PC-9 (cell line): ENCODE measurements around the gene SSR1. TPM values are rescaled to one million over a fixed set of nuclear protein-coding genes. Genes with fewer than 3 reads are reported as not detected.

Source experiments
- BruUV-seq: library from RNA; stranded (reverse); fragments of 400-500 nt; replicated peaks from 2 replicates; lab custom pipeline; 2021; lab: Mats Ljungman, UMichigan
- CTCF ChIA-PET: fragments of 300-600 bp; sonication (Branson Sonifier 250); formaldehyde crosslinking; loops from one replicate; lab custom pipeline; 2022; ENCODE audit warnings: antibody characterized with exemption; lab: Charles Lee
- POLR2A ChIA-PET: fragments of 300-600 bp; sonication (Branson Sonifier 250); formaldehyde crosslinking; loops from one replicate; lab custom pipeline; 2022; ENCODE audit warnings: antibody characterized with exemption; ENCODE audit not compliant: unreplicated experiment; lab: Charles Lee
- DNase-seq, 2 experiments: peaks; one replicate each; pipeline versions ENCODE4 v3.0.0 to v3.0.0-alpha.2; 2015 to 2022; ENCODE audit warnings: mixed read lengths in 1 of 2
- H2AFZ ChIP-seq: fragments of 200-600 bp; sonication (generic); 2 replicates; pipeline ENCODE4 v1.8.1; 2017; ENCODE audit warnings: antibody characterized with exemption
- H3F3A ChIP-seq: fragments of 200-600 bp; sonication (generic); 2 replicates; pipeline ENCODE4 v1.8.1; 2017; ENCODE audit warnings: antibody characterized with exemption, mild to moderate bottlenecking, low read depth; ENCODE audit not compliant: insufficient read depth
- H3K27ac ChIP-seq: fragments of 200-600 bp; sonication (generic); 2 replicates; pipeline ENCODE4 v1.6.1; 2016; ENCODE audit warnings: mixed run types
- H3K27me3 ChIP-seq: fragments of 200-600 bp; sonication (generic); 2 replicates; pipeline ENCODE4 v1.6.1; 2016; ENCODE audit warnings: low read depth, mixed run types; ENCODE audit not compliant: insufficient read depth
- H3K36me3 ChIP-seq: fragments of 200-600 bp; sonication (generic); 2 replicates; pipeline ENCODE4 v1.6.1; 2016; ENCODE audit warnings: low read depth, mixed run types
- H3K4me1 ChIP-seq: fragments of 200-600 bp; sonication (generic); replicated peaks from 2 replicates; pipeline ENCODE4 v1.6.1; 2016; ENCODE audit warnings: mixed run types; ENCODE audit not compliant: insufficient read depth
- H3K4me2 ChIP-seq: fragments of 200-600 bp; sonication (generic); 2 replicates; pipeline ENCODE4 v1.6.1; 2017; ENCODE audit warnings: mixed run types
- H3K4me3 ChIP-seq: fragments of 200-600 bp; sonication (generic); 2 replicates; pipeline ENCODE4 v1.6.1; 2016; ENCODE audit warnings: mixed run types
- H3K79me2 ChIP-seq: fragments of 200-600 bp; sonication (generic); 2 replicates; pipeline ENCODE4 v1.6.1; 2017; ENCODE audit warnings: low read depth, mixed run types
- H3K9me2 ChIP-seq: fragments of 200-600 bp; sonication (generic); 2 replicates; pipeline ENCODE4 v1.8.1; 2017; ENCODE audit warnings: mild to moderate bottlenecking; ENCODE audit not compliant: insufficient read depth
- H3K9me3 ChIP-seq: fragments of 200-600 bp; sonication (generic); 2 replicates; pipeline ENCODE4 v1.8.1; 2016; ENCODE audit warnings: low read depth; ENCODE audit not compliant: insufficient read depth
- H4K20me1 ChIP-seq: fragments of 200-600 bp; sonication (generic); 2 replicates; pipeline ENCODE4 v1.8.1; 2017; ENCODE audit not compliant: insufficient read depth
- EZH2 ChIP-seq: fragments of 200-600 bp; sonication (generic); IDR thresholded peaks from 2 replicates; pipeline ENCODE4 v1.8.0; 2017; ENCODE audit warnings: antibody characterized with exemption, low read depth
- intact Hi-C: fragments of 100-400 bp; cut with micrococcal nuclease; formaldehyde crosslinking; loops from one replicate; pipeline ENCODE4 v1.10.0; 2022; ENCODE audit not compliant: unreplicated experiment
- total RNA-seq: library from RNA; stranded (reverse); gene quantifications from 2 replicates; pipeline ENCODE4 v1.2.3, GENCODE V29; 2021
- TF ChIP-seq, protein P1 (sequence below): fragments of 200-600 bp; sonication (generic); conservative IDR thresholded peaks from 2 replicates; pipeline ENCODE4 v1.6.1; 2017; ENCODE audit warnings: mixed run types, antibody characterized with exemption, mild to moderate bottlenecking, moderate library complexity

Gene SSR1
- total RNA-seq, 1 experiment from 2014 or later = 118 TPM

DNA sequence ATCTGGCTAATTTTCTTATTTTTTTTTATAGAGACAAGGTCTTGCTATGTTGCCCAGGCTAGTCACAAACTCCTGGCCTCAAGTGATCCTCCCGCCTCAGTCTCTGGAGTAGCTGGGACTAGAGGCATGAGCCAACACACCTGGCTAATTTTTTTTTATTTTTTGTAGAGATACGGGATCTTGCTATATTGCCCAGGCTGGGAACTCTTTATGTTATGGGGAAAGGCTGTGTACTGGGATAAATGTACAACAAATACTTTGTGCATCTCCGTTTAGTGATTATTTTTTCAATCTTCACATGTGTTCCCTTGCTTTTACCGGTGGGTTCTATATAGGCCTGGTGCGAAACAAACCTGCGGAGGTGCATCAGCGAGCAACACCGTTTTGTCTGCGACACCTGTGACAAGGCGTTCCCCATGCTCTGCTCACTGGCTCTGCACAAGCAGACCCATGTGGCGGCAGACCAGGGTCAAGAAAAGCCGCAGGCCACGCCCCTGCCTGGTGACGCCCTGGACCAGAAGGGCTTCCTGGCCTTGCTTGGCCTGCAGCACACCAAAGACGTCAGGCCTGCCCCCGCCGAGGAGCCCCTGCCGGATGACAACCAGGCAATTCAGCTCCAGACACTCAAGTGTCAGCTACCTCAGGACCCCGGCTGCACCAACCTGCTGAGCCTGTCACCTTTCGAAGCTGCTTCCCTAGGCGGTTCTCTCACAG, 84.2 kb downstream of the SSR1 start:
- Histone ChIP-seq H3K36me3 (no peaks in the 10 kb centered on the region; the same call in 1 of the 2 replicates), H3K4me2 (no peak overlapping the region), H3K27ac (no peak overlapping the region), H3F3A (no peaks in the 10 kb centered on the region; the same call in 1 of the 2 replicates), H3K27me3 (no peaks in the 10 kb centered on the region), H4K20me1 (no peaks in the 10 kb centered on the region), H3K79me2 (no peaks in the 10 kb centered on the region), H3K4me1 (0 out of 2 replicates have a peak, but pooled peaks cover 3% of the 10 kb centered on the region), H3K9me3 (no peaks in the 10 kb centered on the region), H3K9me2 (no peaks in the 10 kb centered on the region), H3K4me3 (no peak overlapping the region), H2AFZ (no peak overlapping the region)
- POLR2A ChIA-PET = no interaction called here
- CTCF ChIA-PET = no interaction called here
- no peak for TF ChIP-seq EZH2
- TF ChIP-seq, protein P1, sequence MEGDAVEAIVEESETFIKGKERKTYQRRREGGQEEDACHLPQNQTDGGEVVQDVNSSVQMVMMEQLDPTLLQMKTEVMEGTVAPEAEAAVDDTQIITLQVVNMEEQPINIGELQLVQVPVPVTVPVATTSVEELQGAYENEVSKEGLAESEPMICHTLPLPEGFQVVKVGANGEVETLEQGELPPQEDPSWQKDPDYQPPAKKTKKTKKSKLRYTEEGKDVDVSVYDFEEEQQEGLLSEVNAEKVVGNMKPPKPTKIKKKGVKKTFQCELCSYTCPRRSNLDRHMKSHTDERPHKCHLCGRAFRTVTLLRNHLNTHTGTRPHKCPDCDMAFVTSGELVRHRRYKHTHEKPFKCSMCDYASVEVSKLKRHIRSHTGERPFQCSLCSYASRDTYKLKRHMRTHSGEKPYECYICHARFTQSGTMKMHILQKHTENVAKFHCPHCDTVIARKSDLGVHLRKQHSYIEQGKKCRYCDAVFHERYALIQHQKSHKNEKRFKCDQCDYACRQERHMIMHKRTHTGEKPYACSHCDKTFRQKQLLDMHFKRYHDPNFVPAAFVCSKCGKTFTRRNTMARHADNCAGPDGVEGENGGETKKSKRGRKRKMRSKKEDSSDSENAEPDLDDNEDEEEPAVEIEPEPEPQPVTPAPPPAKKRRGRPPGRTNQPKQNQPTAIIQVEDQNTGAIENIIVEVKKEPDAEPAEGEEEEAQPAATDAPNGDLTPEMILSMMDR = no peak
- intact Hi-C loops = no loop called here
- no peak for DNase-seq
- BruUV-seq = no TSS peak

DNA sequence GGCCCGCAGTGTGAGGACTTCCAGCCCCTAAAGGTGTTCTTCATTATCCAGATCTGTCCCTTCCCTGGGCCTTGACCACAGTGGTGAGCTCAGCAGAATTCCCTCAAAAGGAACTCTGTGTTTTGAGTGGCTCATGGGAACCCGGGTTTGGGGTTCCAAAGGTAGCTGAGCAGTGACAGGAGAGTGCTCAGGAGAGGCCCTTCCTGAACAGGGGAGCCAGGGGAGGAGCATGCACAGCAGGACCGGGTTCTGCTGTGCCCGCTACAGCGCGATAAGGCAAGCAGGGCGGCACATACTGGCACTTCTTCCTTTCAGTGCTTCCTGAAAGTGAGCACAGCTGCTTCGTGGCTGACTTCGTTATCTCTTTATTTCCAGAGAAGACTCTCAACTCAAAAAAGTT, 88.3 kb downstream of the SSR1 start:
- Histone ChIP-seq H3K4me3 (no peak overlapping the region), H2AFZ (no peak overlapping the region), H3K27me3 (no peaks in the 10 kb centered on the region), H3K9me2 (no peaks in the 10 kb centered on the region), H3K4me1 (no peaks in the 10 kb centered on the region), H3F3A (no peaks in the 10 kb centered on the region), H3K79me2 (no peaks in the 10 kb centered on the region), H3K36me3 (0 out of 2 replicates have a peak, but pooled peaks cover 2% of the 10 kb centered on the region), H3K9me3 (no peaks in the 10 kb centered on the region), H3K4me2 (no peak overlapping the region), H3K27ac (no peak overlapping the region), H4K20me1 (no peaks in the 10 kb centered on the region)
- DNase-seq = no peak
- intact Hi-C loops = no loop called here
- no TSS peak for BruUV-seq
- TF ChIP-seq EZH2 = no peak
- TF ChIP-seq, protein P1 = no peak
- ChIA-PET POLR2A (no interaction called here), CTCF (no interaction called here)

DNA sequence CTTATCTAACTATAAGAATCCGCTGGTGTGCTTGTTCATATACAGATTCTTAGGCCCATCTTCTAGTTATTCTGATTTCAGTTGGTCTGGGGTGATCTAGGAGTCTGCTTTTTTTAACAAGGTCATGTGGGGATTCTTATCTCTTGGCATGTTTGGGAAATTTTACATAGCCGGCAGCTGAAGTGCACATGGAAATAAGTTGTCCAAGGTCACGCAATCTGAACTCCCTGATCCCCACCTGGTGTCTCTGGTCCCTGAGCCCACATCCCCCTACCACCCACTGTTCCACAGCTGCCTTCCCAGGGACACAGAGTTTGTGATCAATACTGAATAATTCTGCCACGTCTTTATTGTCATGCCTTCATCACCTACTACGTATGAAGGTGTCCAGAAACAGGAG, 90.8 kb downstream of the SSR1 start:
- Histone ChIP-seq H3K4me1 (0 out of 2 replicates have a peak, but pooled peaks cover 7% of the 10 kb centered on the region), H4K20me1 (no peaks in the 10 kb centered on the region), H3K27me3 (no peaks in the 10 kb centered on the region), H2AFZ (no peak overlapping the region), H3K4me3 (no peak overlapping the region), H3K36me3 (0 out of 2 replicates have a peak, but pooled peaks cover 2% of the 10 kb centered on the region), H3F3A (no peaks in the 10 kb centered on the region; the same call in 1 of the 2 replicates), H3K79me2 (no peaks in the 10 kb centered on the region), H3K4me2 (no peak overlapping the region), H3K9me2 (no peaks in the 10 kb centered on the region), H3K27ac (no peak overlapping the region), H3K9me3 (no peaks in the 10 kb centered on the region)
- POLR2A ChIA-PET = no interaction called here
- no TSS peak for BruUV-seq
- CTCF ChIA-PET = no interaction called here
- intact Hi-C loops = no loop called here
- TF ChIP-seq, protein P1 = no peak
- TF ChIP-seq EZH2 = no peak
- no peak for DNase-seq
